AG09309 (cell line): ENCODE measurements around the gene USP36.

Experiments used
- DNase-seq: peaks from one replicate; pipeline ENCODE4 v3.0.0-alpha.2; 2010; ENCODE audit warnings: low read depth
- H3K4me3 ChIP-seq: 2 replicates; pipeline ENCODE4 v1.5.1; 2011; ENCODE audit warnings: mild to moderate bottlenecking, low read depth, low read length, moderate library complexity; ENCODE audit not compliant: control insufficient read depth
- TF ChIP-seq, protein P1 (sequence below): IDR thresholded peaks from 2 replicates; pipeline ENCODE4 v1.5.1; 2011; ENCODE audit warnings: mild to moderate bottlenecking, low read depth, low read length, inconsistent platforms; ENCODE audit not compliant: insufficient read depth, control insufficient read depth; ENCODE audit errors: missing control alignments

USP36 gene

DNA sequence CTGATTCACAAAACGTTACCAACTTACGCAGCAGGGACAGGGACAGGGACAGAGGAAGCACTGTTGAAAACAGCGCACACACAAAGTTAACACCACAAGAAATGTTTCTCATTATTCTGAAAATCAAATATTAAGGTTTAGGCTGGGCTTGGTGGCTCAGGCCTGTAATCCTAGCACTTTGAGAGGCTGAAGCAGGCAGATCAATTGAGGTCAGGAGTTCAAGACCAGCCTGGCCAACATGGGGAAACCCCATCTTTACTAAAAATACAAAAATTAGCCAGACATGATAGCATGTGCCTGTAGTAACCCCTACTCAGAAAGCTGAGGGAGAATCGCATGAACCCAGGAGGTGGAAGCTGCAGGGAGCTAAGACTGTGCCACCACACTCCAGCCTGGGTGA, 62.7 kb downstream of the USP36 start:
- no peak overlapping the region for H3K4me3 ChIP-seq
- DNase-seq = no peak
- TF ChIP-seq, protein P1, sequence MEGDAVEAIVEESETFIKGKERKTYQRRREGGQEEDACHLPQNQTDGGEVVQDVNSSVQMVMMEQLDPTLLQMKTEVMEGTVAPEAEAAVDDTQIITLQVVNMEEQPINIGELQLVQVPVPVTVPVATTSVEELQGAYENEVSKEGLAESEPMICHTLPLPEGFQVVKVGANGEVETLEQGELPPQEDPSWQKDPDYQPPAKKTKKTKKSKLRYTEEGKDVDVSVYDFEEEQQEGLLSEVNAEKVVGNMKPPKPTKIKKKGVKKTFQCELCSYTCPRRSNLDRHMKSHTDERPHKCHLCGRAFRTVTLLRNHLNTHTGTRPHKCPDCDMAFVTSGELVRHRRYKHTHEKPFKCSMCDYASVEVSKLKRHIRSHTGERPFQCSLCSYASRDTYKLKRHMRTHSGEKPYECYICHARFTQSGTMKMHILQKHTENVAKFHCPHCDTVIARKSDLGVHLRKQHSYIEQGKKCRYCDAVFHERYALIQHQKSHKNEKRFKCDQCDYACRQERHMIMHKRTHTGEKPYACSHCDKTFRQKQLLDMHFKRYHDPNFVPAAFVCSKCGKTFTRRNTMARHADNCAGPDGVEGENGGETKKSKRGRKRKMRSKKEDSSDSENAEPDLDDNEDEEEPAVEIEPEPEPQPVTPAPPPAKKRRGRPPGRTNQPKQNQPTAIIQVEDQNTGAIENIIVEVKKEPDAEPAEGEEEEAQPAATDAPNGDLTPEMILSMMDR = no peak

- no peak overlapping the region for H3K4me3 ChIP-seq
- TF ChIP-seq, protein P1 = no peak
- DNase-seq = no peak
These were observed 65.5 kb downstream of the USP36 start for GRCh38 chr17:78774956-78775571.

DNA sequence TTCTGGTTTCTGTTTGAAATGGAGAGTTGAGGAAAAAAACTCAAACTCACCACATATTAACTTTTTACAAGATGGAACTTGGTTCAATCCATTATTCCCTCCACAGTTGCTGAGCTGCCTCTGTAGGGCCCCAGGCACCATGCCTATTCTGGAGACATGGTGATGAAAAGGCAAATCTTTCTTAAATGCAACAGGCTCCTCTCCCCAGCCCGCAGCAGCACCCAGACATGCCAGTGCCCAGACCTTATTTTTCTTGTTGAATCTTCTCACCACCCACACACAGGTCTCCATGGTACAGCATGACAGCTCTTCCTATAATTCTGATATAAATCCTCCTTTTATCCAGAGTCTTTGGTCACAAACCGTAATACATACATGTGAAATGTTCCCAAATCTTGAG, 66.2 kb downstream of the USP36 start:
- DNase-seq = no peak
- H3K4me3 ChIP-seq = no peak overlapping the region
- TF ChIP-seq, protein P1 = no peak

DNA sequence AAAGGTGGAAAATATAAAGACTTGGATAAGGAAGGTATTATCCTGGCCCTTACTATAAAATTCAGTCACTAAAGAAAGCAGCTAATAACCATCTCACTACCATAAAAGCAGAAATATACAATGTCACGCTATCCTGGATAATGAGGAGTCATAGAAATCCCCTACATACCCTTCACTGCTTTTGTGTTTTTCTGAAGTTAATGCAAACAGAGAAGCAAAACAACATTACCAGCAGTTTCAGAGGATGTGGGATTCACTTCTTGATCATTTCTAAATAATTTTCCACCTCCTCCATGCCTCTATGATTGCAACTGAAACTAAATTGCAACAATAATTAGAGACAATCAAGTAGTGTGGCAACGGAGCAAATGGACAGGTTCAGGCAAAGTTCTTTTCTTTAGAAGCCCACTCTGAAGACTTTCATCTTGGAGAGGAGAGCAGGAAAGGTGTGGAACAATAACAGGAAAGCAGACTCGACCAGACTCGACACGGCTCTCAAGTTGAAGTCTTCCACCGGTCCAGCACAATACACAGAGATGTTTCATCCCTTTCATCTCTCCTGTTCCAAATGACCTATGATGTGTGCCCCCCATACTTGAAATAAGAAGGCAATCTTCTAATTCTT, 68.7 kb downstream of the USP36 start:
- TF ChIP-seq, protein P1 = no peak
- no peak for DNase-seq
- no peak overlapping the region for H3K4me3 ChIP-seq

- no peak for DNase-seq
- H3K4me3 ChIP-seq = no peak overlapping the region
- TF ChIP-seq, protein P1 = no peak
These were observed 71.3 kb downstream of the USP36 start for GRCh38 chr17:78769196-78769773.

DNA sequence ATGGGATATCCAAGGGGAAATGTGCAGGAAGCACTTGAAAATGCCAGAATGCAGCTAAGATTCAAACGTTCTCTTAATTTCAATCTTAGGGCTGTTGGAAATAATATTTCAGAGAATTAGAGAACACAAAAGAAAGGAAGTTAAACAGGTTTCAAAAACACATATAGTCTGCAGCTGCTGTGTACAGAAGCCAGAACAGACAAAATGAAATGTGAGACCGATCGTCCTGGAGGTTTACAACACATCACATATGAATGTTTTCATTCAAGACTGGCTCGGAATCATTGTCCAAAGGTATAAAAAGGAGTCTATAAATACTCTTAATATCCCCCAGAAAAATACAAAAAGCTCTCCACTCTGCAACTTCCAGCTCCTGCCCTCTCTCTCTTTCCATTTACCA, 72.8 kb downstream of the USP36 start:
- no peak for DNase-seq
- TF ChIP-seq, protein P1 = no peak
- no peak overlapping the region for H3K4me3 ChIP-seq
